OCI-LY3 (cell line): ENCODE data around the gene SLC22A4.

Source experiments
- H2AFZ ChIP-seq: fragments of 200-600, 300-600 bp; shearing (Covaris generic); 2 replicates; pipeline ENCODE4 v1.6.0; 2014; ENCODE audit warnings: antibody characterized with exemption, low read depth, low read length
- H3K27ac ChIP-seq: fragments of 200-600, 300-600 bp; sonication (generic); 2 replicates; pipeline ENCODE4 v1.5.1; 2014; ENCODE audit warnings: mild to moderate bottlenecking, low read length, moderate library complexity, mixed read lengths
- H3K27me3 ChIP-seq: fragments of 200-600, 300-600 bp; sonication (generic); 2 replicates; pipeline ENCODE4 v1.6.1; 2014; ENCODE audit warnings: low read depth, low read length, mixed read lengths
- H3K36me3 ChIP-seq: fragments of 200-600, 300-600 bp; sonication (generic); replicated peaks from 2 replicates; pipeline ENCODE3; 2014; ENCODE audit warnings: low read depth, low read length, mixed read lengths
- H3K4me1 ChIP-seq: fragments of 300-600, 200-600 bp; sonication (generic); 2 replicates; pipeline ENCODE4 v1.6.1; 2014; ENCODE audit warnings: low read length, mixed read lengths
- H3K4me2 ChIP-seq: fragments of 200-600, 300-600 bp; sonication (generic); 2 replicates; pipeline ENCODE4 v1.6.1; 2014; ENCODE audit warnings: low read length, mixed read lengths
- H3K4me3 ChIP-seq: fragments of 300-600, 200-600 bp; sonication (generic); 2 replicates; pipeline ENCODE4 v1.5.1; 2014; ENCODE audit warnings: antibody characterized with exemption, mild to moderate bottlenecking, low read length, moderate library complexity
- H3K79me2 ChIP-seq: fragments of 300-600, 200-600 bp; shearing (Covaris generic); 2 replicates; pipeline ENCODE4 v1.6.1; 2014; ENCODE audit warnings: mild to moderate bottlenecking, low read length, mixed read lengths
- H3K9ac ChIP-seq: fragments of 300-600, 200-600 bp; shearing (Covaris generic); 2 replicates; pipeline ENCODE4 v1.6.0; 2014; ENCODE audit warnings: mild to moderate bottlenecking, low read length, moderate library complexity
- H3K9me3 ChIP-seq: fragments of 200-600, 300-600 bp; shearing (Covaris generic); 2 replicates; pipeline ENCODE4 v1.6.1; 2014; ENCODE audit warnings: low read length, mixed read lengths; ENCODE audit not compliant: insufficient read depth
- H4K20me1 ChIP-seq: fragments of 200-600, 300-600 bp; sonication (generic); 2 replicates; pipeline ENCODE4 v1.6.1; 2016; ENCODE audit warnings: low read length, mixed read lengths; ENCODE audit not compliant: insufficient read depth
- EZH2phosphoT487 ChIP-seq: fragments of 200-600 bp; shearing (Covaris generic); IDR thresholded peaks from 2 replicates; pipeline ENCODE4 v1.6.1; 2018; ENCODE audit warnings: antibody characterized with exemption, mixed run types, low read depth
- TF ChIP-seq, protein P1 (sequence below): fragments of 200-600, 300-600 bp; sonication (generic); IDR thresholded peaks from 2 replicates; pipeline ENCODE4 v1.5.1; 2014; ENCODE audit warnings: antibody characterized with exemption, low read length, low read depth

The SLC22A4 gene

DNA sequence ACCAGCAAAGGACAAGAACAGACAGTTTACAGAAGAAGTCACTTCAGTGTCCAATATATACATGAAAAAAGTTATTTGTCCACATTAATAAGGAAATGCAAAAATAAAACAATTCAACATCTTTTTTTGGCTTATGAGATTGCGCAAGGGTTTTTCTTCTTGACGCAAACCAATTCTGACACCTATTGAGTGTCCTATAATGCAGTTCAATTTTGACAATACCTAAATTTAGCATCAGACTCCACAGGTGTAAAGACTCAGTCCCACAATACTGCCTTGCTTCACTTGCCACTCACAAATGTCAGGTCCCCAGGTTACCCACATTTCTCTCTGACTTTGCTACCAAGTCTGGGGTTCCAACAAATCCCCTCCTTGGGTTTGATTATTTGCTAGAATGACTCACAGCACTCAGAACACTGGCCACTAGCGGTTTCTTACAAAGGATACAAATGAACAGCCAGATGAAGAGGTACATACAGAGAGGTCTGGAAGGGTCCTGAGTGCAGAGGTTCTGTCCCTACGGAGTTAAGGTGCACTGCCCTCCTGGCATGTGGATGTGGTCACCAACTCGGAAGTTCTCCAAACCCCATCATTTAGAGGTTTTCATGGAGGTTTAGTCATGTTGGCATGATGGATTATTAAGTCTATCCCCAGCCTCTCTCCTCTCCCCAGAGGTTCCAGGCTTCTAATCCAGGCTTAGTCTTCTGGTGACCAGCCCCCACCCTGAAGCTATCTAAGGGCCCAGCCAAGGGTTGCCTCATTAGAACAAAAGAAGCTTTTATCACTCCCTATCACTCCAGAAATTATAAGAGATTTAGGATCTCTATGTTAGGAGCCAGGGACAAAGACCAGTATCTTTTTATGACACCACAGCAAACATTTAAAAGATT is 48.3 kb downstream of the SLC22A4 start:
- TF ChIP-seq, protein P1, sequence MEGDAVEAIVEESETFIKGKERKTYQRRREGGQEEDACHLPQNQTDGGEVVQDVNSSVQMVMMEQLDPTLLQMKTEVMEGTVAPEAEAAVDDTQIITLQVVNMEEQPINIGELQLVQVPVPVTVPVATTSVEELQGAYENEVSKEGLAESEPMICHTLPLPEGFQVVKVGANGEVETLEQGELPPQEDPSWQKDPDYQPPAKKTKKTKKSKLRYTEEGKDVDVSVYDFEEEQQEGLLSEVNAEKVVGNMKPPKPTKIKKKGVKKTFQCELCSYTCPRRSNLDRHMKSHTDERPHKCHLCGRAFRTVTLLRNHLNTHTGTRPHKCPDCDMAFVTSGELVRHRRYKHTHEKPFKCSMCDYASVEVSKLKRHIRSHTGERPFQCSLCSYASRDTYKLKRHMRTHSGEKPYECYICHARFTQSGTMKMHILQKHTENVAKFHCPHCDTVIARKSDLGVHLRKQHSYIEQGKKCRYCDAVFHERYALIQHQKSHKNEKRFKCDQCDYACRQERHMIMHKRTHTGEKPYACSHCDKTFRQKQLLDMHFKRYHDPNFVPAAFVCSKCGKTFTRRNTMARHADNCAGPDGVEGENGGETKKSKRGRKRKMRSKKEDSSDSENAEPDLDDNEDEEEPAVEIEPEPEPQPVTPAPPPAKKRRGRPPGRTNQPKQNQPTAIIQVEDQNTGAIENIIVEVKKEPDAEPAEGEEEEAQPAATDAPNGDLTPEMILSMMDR, result no peak
- no peak for TF ChIP-seq EZH2phosphoT487
- Histone ChIP-seq H4K20me1 (no peaks in the 10 kb centered on the region), H3K36me3 (no peaks in the 10 kb centered on the region), H3K27me3 (no peaks in the 10 kb centered on the region), H3K9me3 (no peaks in the 10 kb centered on the region), H3K27ac (no peak overlapping the region), H3K4me3 (no peak overlapping the region), H2AFZ (no peak overlapping the region), H3K9ac (no peak overlapping the region), H3K4me2 (no peak overlapping the region), H3K79me2 (no peaks in the 10 kb centered on the region), H3K4me1 (no peaks in the 10 kb centered on the region)

DNA sequence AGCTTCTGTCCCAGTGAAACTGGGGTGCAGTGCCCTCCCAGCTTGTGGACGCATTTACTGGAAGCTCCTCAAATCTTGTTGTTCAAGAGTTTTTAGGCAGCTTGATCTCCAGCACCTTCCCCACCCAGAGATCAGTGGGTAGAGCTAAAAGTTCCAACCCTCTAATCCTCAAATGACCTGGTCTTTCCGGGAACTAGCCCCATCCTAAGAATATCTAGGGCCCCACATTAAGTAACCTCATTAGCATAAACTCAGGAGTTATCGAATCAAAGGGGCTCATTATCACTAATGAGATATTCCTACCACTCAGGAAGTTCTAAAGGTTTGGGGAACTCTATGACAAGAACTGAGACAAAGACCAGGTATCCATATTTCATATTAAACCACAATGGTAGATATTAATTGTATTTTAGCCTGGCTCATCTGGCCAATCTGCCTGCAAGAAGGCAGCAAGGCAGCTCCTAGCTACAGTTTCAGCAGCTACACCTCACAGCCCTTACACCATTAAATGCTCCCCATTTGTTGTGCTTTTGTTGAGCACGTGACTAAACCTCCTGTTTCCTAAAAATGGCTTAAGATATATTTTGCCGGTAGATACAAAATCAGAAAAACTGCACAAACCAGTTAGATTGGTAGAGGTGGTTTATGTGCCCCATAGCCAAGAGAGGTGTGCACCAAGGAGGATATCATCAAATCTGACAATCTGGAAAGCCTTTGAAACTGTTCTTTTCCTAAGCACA is 50.8 kb downstream of the SLC22A4 start:
- H3K4me3 ChIP-seq, result no peak overlapping the region
- TF ChIP-seq EZH2phosphoT487, result no peak
- TF ChIP-seq, protein P1, result no peak
- no peaks in the 10 kb centered on the region for H3K9me3 ChIP-seq
- no peak overlapping the region for H3K27ac ChIP-seq
- no peak overlapping the region for H2AFZ ChIP-seq
- H3K79me2 ChIP-seq, result no peaks in the 10 kb centered on the region
- H3K4me1 ChIP-seq, result no peaks in the 10 kb centered on the region
- no peaks in the 10 kb centered on the region for H4K20me1 ChIP-seq
- H3K36me3 ChIP-seq, result no peaks in the 10 kb centered on the region
- no peaks in the 10 kb centered on the region for H3K27me3 ChIP-seq
- no peak overlapping the region for H3K4me2 ChIP-seq
- no peak overlapping the region for H3K9ac ChIP-seq

DNA sequence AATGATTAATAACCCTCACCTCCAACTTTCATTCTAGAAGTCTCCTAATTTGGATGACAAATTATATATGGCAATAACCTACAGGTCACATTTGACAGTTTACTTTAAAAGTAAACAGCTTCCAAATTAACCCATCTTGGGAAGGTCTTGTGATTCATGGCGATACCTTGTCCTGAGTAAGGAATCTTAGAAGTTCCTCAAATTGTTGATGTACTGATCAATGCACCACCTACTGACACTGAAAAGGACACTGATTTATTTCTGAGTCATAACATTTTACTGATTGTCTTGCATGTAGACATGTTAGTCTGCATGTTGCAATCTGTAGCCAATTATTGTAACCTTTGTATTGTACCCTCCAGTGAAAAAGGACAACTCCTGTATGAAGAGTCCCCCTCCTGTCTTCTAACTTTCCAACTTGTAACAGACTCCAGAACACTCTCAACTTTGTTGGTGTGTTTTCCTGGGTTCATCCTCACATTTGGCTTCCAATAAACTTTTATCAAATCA is 59.3 kb downstream of the SLC22A4 start:
- Histone ChIP-seq H3K4me1 (peaks cover 20% of the 10 kb centered on the region), H3K36me3 (no peaks in the 10 kb centered on the region), H3K27me3 (no peaks in the 10 kb centered on the region), H3K27ac (no peak overlapping the region), H3K9me3 (no peaks in the 10 kb centered on the region), H3K9ac (no peak overlapping the region), H4K20me1 (no peaks in the 10 kb centered on the region), H2AFZ (no peak overlapping the region), H3K79me2 (no peaks in the 10 kb centered on the region), H3K4me3 (no peak overlapping the region), H3K4me2 (no peak overlapping the region)
- no peak for TF ChIP-seq EZH2phosphoT487
- TF ChIP-seq, protein P1, result no peak
